Sigmoid colon (tissue), 4 donors: ENCODE results near the gene MRPL2.

Experiments used
- POLR2A ChIP-seq, 2 donors: fragments of 450-650 bp; IDR thresholded peaks; one replicate each; pipeline ENCODE4 v1.6.1; 2016; ENCODE audit warnings: antibody characterized with exemption in 2 of 2, mild to moderate bottlenecking in 2 of 2, moderate library complexity in 2 of 2
- POLR2AphosphoS5 ChIP-seq, 4 donors: sonication (generic); formaldehyde crosslinking; IDR thresholded peaks; one replicate each; pipeline ENCODE4 v1.6.1; 2017; ENCODE audit warnings: antibody characterized with exemption in 4 of 4
- TF ChIP-seq, protein P1 (sequence below), 4 experiments: fragments of 450-650 bp in 3 of 4; fragments of 200-600 bp in 1 of 4; IDR thresholded peaks; one replicate each; pipeline ENCODE4 v1.5.1; 2016 to 2019; ENCODE audit warnings: antibody characterized with exemption in 4 of 4, mild to moderate bottlenecking in 3 of 4, moderate library complexity in 2 of 4

DNA sequence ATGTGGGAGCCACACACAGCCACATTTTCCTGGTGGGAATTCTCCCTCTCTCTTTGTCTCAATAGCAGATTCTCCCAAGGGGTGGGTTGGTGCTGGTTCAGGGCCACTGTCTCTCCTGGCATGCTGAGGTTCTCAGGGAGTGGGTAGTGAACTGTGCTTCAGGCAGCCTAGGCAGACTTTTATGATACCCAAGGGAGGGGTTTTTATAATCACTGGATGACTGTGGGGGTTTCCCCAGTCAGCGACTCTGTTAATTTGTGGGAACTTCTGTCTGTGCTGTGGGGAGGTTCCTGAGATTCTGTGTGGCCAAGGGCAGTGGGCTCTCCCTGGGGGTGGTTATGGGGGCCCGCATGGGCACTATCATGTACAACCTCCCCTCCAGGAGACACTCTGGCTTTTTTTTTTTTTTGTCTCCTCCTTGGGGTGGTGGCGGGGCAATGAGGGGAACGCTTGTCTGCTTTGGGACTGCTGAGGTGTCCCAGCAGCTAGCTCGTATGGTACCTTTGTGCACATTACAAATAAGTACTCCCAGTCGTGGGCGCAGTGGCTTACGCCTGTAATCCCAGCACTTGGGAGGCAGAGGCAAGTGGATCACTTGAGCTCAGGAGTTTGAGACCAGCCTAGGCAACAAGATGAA is 26.9 kb upstream of the MRPL2 start:
- no peak for TF ChIP-seq POLR2A (IDR thresholded peaks at IDR 0.05)
- TF ChIP-seq, protein P1, sequence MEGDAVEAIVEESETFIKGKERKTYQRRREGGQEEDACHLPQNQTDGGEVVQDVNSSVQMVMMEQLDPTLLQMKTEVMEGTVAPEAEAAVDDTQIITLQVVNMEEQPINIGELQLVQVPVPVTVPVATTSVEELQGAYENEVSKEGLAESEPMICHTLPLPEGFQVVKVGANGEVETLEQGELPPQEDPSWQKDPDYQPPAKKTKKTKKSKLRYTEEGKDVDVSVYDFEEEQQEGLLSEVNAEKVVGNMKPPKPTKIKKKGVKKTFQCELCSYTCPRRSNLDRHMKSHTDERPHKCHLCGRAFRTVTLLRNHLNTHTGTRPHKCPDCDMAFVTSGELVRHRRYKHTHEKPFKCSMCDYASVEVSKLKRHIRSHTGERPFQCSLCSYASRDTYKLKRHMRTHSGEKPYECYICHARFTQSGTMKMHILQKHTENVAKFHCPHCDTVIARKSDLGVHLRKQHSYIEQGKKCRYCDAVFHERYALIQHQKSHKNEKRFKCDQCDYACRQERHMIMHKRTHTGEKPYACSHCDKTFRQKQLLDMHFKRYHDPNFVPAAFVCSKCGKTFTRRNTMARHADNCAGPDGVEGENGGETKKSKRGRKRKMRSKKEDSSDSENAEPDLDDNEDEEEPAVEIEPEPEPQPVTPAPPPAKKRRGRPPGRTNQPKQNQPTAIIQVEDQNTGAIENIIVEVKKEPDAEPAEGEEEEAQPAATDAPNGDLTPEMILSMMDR (IDR thresholded peaks at IDR 0.05): no peak
- no peak for TF ChIP-seq POLR2AphosphoS5 (IDR thresholded peaks at IDR 0.05)
